ENCODE data around the gene TMEM134.

DNA sequence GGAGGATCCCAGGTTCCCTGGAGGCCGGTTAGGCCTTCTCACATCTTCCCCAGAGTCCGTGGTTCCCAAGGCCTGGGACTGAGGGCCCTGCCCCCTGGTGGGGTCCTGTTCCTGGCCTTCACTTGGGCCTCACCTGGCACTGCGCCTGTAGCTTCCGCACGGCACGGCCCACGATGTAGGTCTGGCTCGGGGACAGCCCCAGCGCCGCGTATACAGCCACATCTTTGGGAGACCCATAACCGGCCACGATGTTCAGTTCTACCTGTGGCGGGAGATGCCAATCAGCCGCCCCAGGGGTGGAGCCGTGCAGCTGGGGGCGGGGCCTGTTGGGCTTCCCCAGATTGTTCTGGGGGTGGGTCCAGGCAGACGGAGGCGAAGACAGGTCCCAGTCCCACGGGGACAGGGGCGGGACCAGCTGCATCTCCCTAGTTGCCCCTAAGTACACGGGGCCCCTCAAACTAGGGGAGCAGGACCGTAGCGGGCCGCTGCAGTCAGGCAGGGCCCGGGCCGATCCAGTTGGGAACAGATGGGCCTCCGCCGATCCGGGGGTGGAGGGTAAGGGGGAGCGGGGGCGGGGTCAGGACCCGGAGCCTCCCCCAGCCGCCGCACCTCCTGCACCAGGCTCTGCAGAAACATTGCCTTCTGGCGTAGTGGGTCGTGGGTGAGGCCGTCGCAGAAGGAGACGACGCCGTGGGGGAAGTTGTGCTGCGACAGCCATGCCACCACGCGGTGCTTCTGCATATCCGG is 23.9 kb upstream of the TMEM134 start:
- TF ChIP-seq, protein P1, sequence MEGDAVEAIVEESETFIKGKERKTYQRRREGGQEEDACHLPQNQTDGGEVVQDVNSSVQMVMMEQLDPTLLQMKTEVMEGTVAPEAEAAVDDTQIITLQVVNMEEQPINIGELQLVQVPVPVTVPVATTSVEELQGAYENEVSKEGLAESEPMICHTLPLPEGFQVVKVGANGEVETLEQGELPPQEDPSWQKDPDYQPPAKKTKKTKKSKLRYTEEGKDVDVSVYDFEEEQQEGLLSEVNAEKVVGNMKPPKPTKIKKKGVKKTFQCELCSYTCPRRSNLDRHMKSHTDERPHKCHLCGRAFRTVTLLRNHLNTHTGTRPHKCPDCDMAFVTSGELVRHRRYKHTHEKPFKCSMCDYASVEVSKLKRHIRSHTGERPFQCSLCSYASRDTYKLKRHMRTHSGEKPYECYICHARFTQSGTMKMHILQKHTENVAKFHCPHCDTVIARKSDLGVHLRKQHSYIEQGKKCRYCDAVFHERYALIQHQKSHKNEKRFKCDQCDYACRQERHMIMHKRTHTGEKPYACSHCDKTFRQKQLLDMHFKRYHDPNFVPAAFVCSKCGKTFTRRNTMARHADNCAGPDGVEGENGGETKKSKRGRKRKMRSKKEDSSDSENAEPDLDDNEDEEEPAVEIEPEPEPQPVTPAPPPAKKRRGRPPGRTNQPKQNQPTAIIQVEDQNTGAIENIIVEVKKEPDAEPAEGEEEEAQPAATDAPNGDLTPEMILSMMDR (IDR thresholded peaks at IDR 0.05; ENCODE audit: extremely low read depth in 1 of 2, insufficient read depth in 1 of 2, low read depth in 1 of 2, low read length in 2 of 2), result no peak
- TF ChIP-seq EZH2 (IDR thresholded peaks at IDR 0.05; ENCODE audit: borderline replicate concordance, low read depth, low read length, severe bottlenecking) (no peak), POLR2A (IDR thresholded peaks at IDR 0.05; ENCODE audit: low read depth, low read length) (no peak)
